ENCODE measurements around the gene SSR1. TPM values are rescaled to one million over a fixed set of nuclear protein-coding genes. Genes with fewer than 3 reads are reported as not detected.
"Not testable (repeated sequence)": the region's sequence is repeated elsewhere in the genome, so short reads cannot be mapped to it uniquely, and the experiment has no call there.

SSR1 gene
- total RNA-seq (2014; rRNA removed; shearing (Covaris generic)), result 31.6 and 36.0 TPM in 2 replicates
- total RNA-seq (2022), result 126 and 138 TPM in 2 replicates
- percentile 93 among the genes with signal in this experiment for Bru-seq, nascent RNA
- BruChase-seq, experiment 1, labeled RNA remaining after a 6-hour chase, result percentile 96 among the genes with signal in this experiment
- BruChase-seq, experiment 2, labeled RNA remaining after a 2-hour chase, result percentile 97 among the genes with signal in this experiment
- long read RNA-seq, full-length matches to known transcripts, result 251 of 313 reads
- long read RNA-seq, partial matches to known transcripts, result 34 of 313 reads
- long read RNA-seq, other reads (novel, unspliced or antisense), result 28 of 313 reads

GRCh38 chr6:7312616-7313504, at the start of gene SSR1:
Gene SSR1, minus strand, starts transcription at chr6:7313199. Its CDS starts 79 bp downstream, at chr6:7313120.
- Histone ChIP-seq H3K4me1 (ENCODE audit: insufficient read depth, low read length, poor library complexity, severe bottlenecking) (peaks cover 26% of the 10 kb centered on the region), H3K79me2 (ENCODE audit: insufficient read depth, low read depth, low read length) (peaks cover 51% of the 10 kb centered on the region), H4K20me1 (ENCODE audit: insufficient read depth, low read length) (peaks cover 9% of the 10 kb centered on the region), H3K9me3 (ENCODE audit: low read length) (no peaks in the 10 kb centered on the region), H3K27ac (ENCODE audit: low read depth, low read length, poor library complexity, severe bottlenecking) (peak within 1 kb of the TSS; percentile 77), H3K4me2 (ENCODE audit: low read length) (peak within 1 kb of the TSS; percentile 94), H3K36me3 (ENCODE audit: insufficient read depth, low read length) (peaks cover 33% of the 10 kb centered on the region), H3K4me3 (ENCODE audit: low read depth, low read length, poor library complexity, severe bottlenecking) (peak within 1 kb of the TSS; percentile 98), H3K9me2 (ENCODE audit: insufficient read depth, low read length) (no peaks in the 10 kb centered on the region), H2AFZ (ENCODE audit: low read length) (peak within 1 kb of the TSS; percentile 88)
- POLR2A ChIA-PET, result interaction anchor here (0.6 to 1.4 kb wide), 8 partner anchors 9 to 204 kb away, joined by 3 to 5 read pairs (median 4); partner anchors contain the start of genes CAGE1 and RIOK1
- peak; percentile 97 for DNase-seq (ENCODE audit: low spot score)
- CTCF ChIA-PET (ENCODE audit: unreplicated experiment), result interaction anchor here (0.6 to 1.0 kb wide), 2 partner anchors 13 to 561 kb away, joined by 3 to 12 read pairs; no protein-coding TSS in a partner anchor
- TF ChIP-seq EZH2phosphoT487 (IDR thresholded peaks at IDR 0.05; ENCODE audit: borderline replicate concordance, low read depth, low read length), result no peak
- TF ChIP-seq, protein P1, sequence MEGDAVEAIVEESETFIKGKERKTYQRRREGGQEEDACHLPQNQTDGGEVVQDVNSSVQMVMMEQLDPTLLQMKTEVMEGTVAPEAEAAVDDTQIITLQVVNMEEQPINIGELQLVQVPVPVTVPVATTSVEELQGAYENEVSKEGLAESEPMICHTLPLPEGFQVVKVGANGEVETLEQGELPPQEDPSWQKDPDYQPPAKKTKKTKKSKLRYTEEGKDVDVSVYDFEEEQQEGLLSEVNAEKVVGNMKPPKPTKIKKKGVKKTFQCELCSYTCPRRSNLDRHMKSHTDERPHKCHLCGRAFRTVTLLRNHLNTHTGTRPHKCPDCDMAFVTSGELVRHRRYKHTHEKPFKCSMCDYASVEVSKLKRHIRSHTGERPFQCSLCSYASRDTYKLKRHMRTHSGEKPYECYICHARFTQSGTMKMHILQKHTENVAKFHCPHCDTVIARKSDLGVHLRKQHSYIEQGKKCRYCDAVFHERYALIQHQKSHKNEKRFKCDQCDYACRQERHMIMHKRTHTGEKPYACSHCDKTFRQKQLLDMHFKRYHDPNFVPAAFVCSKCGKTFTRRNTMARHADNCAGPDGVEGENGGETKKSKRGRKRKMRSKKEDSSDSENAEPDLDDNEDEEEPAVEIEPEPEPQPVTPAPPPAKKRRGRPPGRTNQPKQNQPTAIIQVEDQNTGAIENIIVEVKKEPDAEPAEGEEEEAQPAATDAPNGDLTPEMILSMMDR (conservative IDR thresholded peaks at IDR 0.05; ENCODE audit: low read length), result no peak
- intact Hi-C loops (cut with micrococcal nuclease; ENCODE audit: unreplicated experiment), result loop anchor here (1.0 kb wide), 1 partner anchor 76 kb away; the partner anchor contains the start of genes CAGE1 and RIOK1
- no TSS peak for BruUV-seq (replicated peaks)

DNA sequence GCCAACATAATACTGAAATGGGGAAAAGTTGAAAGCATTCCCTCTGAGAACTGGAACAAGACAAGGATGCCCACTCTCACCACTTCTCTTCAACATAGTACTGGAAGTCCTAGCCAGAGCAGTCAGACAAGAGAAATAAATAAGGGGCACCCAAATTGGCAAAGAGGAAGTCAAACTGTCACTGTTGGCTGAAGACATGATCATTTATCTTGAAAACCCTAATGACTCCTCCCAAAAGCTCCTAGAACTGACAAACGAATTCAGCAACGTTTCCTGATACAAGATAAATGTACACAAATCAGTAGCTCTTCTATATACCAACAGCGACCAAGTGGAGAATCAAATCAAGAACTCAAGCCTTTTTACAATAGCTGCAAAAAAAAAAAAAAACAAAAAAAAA, 38.9 kb upstream of the SSR1 start:
- H3K9me2 ChIP-seq (ENCODE audit: insufficient read depth, low read length); H3K4me2 ChIP-seq (ENCODE audit: low read length); CTCF ChIA-PET (ENCODE audit: unreplicated experiment); H4K20me1 ChIP-seq (ENCODE audit: insufficient read depth, low read length); H3K36me3 ChIP-seq (ENCODE audit: insufficient read depth, low read length); H3K4me3 ChIP-seq (ENCODE audit: low read depth, low read length, poor library complexity, severe bottlenecking); H3K79me2 ChIP-seq (ENCODE audit: insufficient read depth, low read depth, low read length); H2AFZ ChIP-seq (ENCODE audit: low read length); H3K9me3 ChIP-seq (ENCODE audit: low read length); BruUV-seq (replicated peaks); intact Hi-C loops (cut with micrococcal nuclease; ENCODE audit: unreplicated experiment); H3K4me1 ChIP-seq (ENCODE audit: insufficient read depth, low read length, poor library complexity, severe bottlenecking); DNase-seq (ENCODE audit: low spot score); H3K27ac ChIP-seq (ENCODE audit: low read depth, low read length, poor library complexity, severe bottlenecking): not testable (repeated sequence)
- POLR2A ChIA-PET, result interaction anchor here (0.6 to 0.7 kb wide), 3 partner anchors 34 to 828 kb away, joined by 4 to 5 read pairs (median 4); no protein-coding TSS in a partner anchor

DNA sequence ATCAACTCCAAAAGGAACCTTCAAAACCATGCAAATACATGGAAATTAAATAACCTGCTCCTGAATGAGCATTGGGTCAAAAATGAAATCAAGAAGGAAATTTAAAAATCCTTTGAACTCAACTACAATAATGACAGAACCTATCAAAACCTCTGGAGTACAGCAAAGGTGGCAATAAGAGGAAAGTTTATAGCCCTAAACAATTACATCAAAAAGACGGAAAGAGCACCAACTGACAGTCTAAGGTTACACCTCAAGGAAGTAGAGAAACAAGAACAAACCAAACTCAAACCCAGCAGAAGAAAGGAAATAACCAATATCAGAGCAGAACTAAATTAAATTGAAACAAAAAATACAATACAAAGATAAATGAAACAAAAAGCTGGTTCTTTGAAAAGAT, 37.6 kb upstream of the SSR1 start:
- not testable (repeated sequence) for DNase-seq (ENCODE audit: low spot score); H3K9me3 ChIP-seq (ENCODE audit: low read length); BruUV-seq (replicated peaks)

GRCh38 chr6:7347551-7347997, 34.6 kb upstream of the SSR1 start:
- H3K4me3 ChIP-seq (ENCODE audit: low read depth, low read length, poor library complexity, severe bottlenecking); DNase-seq (ENCODE audit: low spot score); H3K36me3 ChIP-seq (ENCODE audit: insufficient read depth, low read length); H4K20me1 ChIP-seq (ENCODE audit: insufficient read depth, low read length); H3K79me2 ChIP-seq (ENCODE audit: insufficient read depth, low read depth, low read length); H3K27ac ChIP-seq (ENCODE audit: low read depth, low read length, poor library complexity, severe bottlenecking); H3K4me1 ChIP-seq (ENCODE audit: insufficient read depth, low read length, poor library complexity, severe bottlenecking); H3K9me2 ChIP-seq (ENCODE audit: insufficient read depth, low read length); intact Hi-C loops (cut with micrococcal nuclease; ENCODE audit: unreplicated experiment); CTCF ChIA-PET (ENCODE audit: unreplicated experiment); BruUV-seq (replicated peaks); H3K9me3 ChIP-seq (ENCODE audit: low read length); H3K4me2 ChIP-seq (ENCODE audit: low read length); H2AFZ ChIP-seq (ENCODE audit: low read length): not testable (repeated sequence)
- POLR2A ChIA-PET, result interaction anchor here (0.6 to 1.0 kb wide), 2 partner anchors 63 to 142 kb away, joined by 3 read pairs; no protein-coding TSS in a partner anchor

More for the DNA sequence above, 37.6 kb upstream of the SSR1 start:
- POLR2A ChIA-PET; intact Hi-C loops (cut with micrococcal nuclease; ENCODE audit: unreplicated experiment); H2AFZ ChIP-seq (ENCODE audit: low read length); CTCF ChIA-PET (ENCODE audit: unreplicated experiment); H3K4me2 ChIP-seq (ENCODE audit: low read length); H3K9me2 ChIP-seq (ENCODE audit: insufficient read depth, low read length); H3K79me2 ChIP-seq (ENCODE audit: insufficient read depth, low read depth, low read length); H4K20me1 ChIP-seq (ENCODE audit: insufficient read depth, low read length); H3K4me1 ChIP-seq (ENCODE audit: insufficient read depth, low read length, poor library complexity, severe bottlenecking); H3K27ac ChIP-seq (ENCODE audit: low read depth, low read length, poor library complexity, severe bottlenecking); H3K4me3 ChIP-seq (ENCODE audit: low read depth, low read length, poor library complexity, severe bottlenecking); H3K36me3 ChIP-seq (ENCODE audit: insufficient read depth, low read length): not testable (repeated sequence)

DNA sequence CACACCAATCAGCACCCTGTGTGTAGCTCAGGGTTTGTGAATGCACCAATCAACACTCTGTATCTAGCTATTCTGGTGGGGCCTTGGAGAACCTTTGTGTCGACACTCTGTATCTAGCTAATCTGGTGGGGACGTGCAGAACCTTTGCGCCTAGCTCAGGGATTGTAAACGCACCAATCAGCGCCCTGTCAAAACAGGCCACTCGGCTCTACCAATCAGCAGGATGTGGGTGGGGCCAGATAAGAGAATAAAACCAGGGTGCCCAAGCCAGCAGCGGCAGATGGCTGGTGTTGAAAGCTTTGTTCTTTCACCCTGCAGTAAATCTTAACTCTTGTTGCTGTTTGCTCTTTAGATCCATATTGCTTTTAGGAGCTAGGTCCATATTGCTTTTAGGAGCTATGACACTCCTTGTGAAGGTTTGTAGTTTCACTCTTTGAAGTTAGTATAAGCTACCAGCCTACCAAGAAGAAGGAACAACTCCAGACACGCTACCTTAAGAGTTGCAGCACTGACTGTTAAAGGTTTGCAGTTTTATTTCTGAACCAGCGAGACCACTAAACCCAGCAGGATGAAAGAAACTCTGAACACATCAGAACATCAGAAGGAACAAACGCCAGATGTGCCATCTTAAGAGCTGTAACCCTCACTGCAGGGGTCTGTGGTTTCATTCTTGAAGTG, 31.9 kb upstream of the SSR1 start:
- H3K4me2 ChIP-seq (ENCODE audit: low read length); BruUV-seq (replicated peaks); DNase-seq (ENCODE audit: low spot score); H3K27ac ChIP-seq (ENCODE audit: low read depth, low read length, poor library complexity, severe bottlenecking); H4K20me1 ChIP-seq (ENCODE audit: insufficient read depth, low read length); H3K79me2 ChIP-seq (ENCODE audit: insufficient read depth, low read depth, low read length); H2AFZ ChIP-seq (ENCODE audit: low read length); H3K36me3 ChIP-seq (ENCODE audit: insufficient read depth, low read length); H3K9me3 ChIP-seq (ENCODE audit: low read length); H3K4me3 ChIP-seq (ENCODE audit: low read depth, low read length, poor library complexity, severe bottlenecking); intact Hi-C loops (cut with micrococcal nuclease; ENCODE audit: unreplicated experiment); H3K9me2 ChIP-seq (ENCODE audit: insufficient read depth, low read length); H3K4me1 ChIP-seq (ENCODE audit: insufficient read depth, low read length, poor library complexity, severe bottlenecking): not testable (repeated sequence)
- CTCF ChIA-PET (ENCODE audit: unreplicated experiment), result interaction anchor here (0.6 kb wide), 1 partner anchor 63 kb away, joined by 4 read pairs; no protein-coding TSS in a partner anchor
- POLR2A ChIA-PET, result interaction anchor here (1.0 to 1.2 kb wide), 2 partner anchors 67 to 245 kb away, joined by 3 read pairs; partner anchors contain the start of gene SNRNP48

All from OCI-LY7 (cell line).